Astrocyte of the cerebellum (primary cell): Measurements from ENCODE around the gene PPP1R13L.

Experiments used
- DNase-seq: peaks from one replicate; pipeline ENCODE4 v3.0.0-alpha.2; 2011; ENCODE audit warnings: low read depth
- H3K4me3 ChIP-seq: 2 replicates; pipeline ENCODE4 v1.5.1; 2011; ENCODE audit warnings: mild to moderate bottlenecking, low read depth, low read length, moderate library complexity
- in situ Hi-C: cut with HindIII; loops from 2 replicates; pipeline ENCODE4 v1.10.0; 2017; ENCODE audit warnings: low sequenced_read_pairs
- TF ChIP-seq, protein P1 (sequence below): IDR thresholded peaks from 2 replicates; pipeline ENCODE4 v1.5.1; 2012; ENCODE audit warnings: low read length, low read depth, moderate library complexity, mild to moderate bottlenecking; ENCODE audit errors: missing control alignments

Gene PPP1R13L, protein sequence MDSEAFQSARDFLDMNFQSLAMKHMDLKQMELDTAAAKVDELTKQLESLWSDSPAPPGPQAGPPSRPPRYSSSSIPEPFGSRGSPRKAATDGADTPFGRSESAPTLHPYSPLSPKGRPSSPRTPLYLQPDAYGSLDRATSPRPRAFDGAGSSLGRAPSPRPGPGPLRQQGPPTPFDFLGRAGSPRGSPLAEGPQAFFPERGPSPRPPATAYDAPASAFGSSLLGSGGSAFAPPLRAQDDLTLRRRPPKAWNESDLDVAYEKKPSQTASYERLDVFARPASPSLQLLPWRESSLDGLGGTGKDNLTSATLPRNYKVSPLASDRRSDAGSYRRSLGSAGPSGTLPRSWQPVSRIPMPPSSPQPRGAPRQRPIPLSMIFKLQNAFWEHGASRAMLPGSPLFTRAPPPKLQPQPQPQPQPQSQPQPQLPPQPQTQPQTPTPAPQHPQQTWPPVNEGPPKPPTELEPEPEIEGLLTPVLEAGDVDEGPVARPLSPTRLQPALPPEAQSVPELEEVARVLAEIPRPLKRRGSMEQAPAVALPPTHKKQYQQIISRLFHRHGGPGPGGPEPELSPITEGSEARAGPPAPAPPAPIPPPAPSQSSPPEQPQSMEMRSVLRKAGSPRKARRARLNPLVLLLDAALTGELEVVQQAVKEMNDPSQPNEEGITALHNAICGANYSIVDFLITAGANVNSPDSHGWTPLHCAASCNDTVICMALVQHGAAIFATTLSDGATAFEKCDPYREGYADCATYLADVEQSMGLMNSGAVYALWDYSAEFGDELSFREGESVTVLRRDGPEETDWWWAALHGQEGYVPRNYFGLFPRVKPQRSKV

DNA sequence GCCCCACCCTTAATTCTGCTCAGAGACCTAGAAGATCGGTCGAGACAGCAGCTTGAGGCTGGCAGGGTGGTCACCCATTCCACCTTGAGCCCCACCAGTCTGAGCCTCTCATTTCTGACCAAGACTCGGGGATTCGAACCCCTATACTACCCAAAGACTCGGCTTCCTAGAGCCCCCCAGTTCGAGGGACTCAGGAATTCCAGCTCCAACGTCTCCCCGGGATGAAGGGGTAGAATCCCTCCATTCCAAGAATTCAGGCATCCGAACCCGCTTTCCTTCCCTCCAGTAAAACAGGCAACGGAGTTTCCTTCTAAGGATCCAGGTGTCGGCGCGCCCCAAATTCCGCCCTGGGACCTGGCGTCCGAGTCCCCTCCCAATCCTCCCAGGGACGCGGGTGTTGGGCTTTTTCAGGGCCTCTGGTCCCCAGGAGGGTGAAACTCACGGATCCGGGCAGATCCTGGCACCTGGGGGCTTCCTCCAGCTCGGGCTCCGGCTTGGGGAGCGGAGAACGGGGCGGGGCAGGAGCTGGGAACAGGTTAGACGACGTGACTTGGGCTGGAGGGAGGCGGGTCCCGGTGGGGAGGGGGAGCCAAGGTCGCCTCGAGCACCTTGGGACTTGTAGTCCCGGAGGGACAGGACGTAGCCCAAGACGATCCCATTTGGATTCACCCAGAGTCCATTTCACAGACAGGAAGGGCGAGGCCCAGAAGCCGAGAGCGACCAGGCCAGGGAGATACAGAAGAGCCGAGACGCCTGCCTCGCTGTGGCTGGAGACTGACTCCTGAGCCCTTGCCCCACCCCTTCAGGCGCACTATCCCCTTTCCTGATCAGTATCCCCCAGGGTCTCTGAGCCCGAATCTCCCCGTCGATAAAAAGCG is at the start of gene PPP1R13L:
Gene PPP1R13L (minus strand): TSS at position 513 of the 878 bp plus-strand sequence. CDS start 6,751 bp downstream, outside the sequence.
- TF ChIP-seq, protein P1, sequence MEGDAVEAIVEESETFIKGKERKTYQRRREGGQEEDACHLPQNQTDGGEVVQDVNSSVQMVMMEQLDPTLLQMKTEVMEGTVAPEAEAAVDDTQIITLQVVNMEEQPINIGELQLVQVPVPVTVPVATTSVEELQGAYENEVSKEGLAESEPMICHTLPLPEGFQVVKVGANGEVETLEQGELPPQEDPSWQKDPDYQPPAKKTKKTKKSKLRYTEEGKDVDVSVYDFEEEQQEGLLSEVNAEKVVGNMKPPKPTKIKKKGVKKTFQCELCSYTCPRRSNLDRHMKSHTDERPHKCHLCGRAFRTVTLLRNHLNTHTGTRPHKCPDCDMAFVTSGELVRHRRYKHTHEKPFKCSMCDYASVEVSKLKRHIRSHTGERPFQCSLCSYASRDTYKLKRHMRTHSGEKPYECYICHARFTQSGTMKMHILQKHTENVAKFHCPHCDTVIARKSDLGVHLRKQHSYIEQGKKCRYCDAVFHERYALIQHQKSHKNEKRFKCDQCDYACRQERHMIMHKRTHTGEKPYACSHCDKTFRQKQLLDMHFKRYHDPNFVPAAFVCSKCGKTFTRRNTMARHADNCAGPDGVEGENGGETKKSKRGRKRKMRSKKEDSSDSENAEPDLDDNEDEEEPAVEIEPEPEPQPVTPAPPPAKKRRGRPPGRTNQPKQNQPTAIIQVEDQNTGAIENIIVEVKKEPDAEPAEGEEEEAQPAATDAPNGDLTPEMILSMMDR: no peak
- peak within 1 kb of the TSS; percentile 67 for H3K4me3 ChIP-seq
- DNase-seq: peak; percentile 42
- in situ Hi-C loops: no loop called here

DNA sequence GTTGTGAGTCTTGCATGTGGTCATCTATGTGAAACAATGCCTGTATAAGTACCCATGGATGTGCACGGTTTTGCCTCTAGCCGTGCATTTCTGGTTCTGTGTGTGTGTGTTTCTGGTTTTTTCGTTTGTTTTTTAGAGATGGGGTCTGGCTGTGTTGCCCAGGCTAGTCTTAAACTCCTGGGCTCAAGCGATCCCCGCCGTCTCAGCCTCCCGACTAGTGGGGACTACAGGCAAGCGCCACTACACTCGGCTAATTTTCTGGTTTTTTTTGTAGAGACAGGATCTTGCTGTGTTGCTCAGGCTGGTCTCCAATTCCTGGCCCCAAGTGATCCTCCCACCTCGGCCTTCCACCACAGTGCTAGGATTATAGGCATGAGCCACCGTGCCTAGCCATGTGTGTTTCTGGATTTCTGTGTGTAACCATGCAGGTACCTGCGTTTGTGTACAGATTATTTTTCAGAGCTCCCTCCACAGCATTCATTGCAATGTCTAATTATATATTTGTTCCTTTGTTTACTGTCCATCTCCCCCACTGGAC is 47.0 kb upstream of the PPP1R13L start:
- in situ Hi-C loops: no loop called here
- TF ChIP-seq, protein P1: no peak

DNA sequence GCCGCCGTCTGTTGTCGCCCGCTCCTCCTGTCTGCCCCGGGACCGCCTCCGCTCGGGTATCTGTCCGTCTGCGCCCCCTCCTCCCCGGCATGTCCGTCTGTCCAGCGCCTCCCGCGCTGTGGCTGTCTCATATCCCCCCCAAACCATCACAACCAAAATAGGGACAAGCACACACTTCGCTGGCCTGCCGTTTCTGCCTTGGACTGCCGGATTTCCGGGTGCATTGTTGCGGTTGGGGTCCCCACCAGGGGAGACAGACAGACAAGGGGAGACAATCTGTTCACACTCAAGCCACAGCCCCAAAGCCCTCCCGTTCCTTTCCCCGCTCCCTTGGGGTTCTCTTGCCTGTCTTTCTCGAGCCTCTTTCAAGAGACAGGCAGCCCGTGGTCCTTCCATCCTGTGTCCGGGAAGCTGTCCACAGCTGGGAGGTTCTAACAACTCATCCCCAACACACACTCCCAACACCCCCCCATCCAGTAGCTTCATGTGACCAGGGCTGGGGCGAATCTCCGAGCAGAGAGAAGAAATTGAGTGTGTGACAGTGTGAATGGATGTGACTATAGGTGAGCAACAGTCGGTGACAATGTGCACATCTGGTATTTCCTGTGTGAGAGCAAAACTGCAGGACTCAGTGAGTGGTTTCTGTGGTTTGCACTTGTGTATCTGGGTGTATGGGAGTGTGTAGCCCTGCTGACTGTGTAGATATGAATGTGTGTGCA is 46.4 kb upstream of the PPP1R13L start:
- no peak for DNase-seq
- TF ChIP-seq, protein P1: no peak
- in situ Hi-C loops: no loop called here
- H3K4me3 ChIP-seq: peak overlapping the region; percentile 55

More for the DNA sequence above, 47.0 kb upstream of the PPP1R13L start:
- H3K4me3 ChIP-seq: no peak overlapping the region
- no peak for DNase-seq

DNA sequence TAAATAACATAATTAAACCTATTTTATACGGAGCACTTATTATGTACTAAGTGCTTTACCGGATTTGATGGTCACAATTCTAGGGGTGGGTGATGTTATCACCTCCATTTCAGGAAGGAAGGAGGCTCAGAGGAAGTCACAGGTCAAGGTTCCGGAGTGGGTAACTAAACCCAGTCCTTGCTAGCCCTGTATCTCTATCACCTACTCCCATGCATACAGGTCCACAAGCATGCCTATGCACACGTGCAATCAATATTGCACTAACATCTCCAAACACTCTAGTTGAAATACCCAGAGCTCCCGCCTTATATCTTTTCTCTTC is 45.1 kb upstream of the PPP1R13L start:
- DNase-seq: no peak
- TF ChIP-seq, protein P1: no peak
- in situ Hi-C loops: no loop called here
- peak overlapping the region; percentile 55 for H3K4me3 ChIP-seq

DNA sequence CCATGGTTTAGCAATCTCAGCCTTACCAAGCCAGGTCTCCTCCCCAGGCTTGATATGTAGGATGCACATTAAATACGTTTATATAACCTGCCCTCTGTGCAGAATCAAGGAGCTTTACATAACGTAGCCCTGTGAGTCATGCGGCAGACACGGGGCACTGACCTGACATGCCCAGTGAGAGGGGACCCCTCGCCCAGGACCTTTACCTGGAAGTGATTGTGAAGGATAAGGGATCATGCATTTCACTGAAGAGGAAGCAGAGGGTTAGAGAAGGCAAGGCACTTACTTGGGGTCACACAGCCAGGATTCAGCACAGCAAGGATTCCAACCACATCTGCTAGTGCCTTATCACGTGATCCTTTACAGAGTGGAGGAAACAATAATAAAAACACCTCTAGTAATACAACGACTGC is 44.0 kb upstream of the PPP1R13L start:
- no peak for DNase-seq
- H3K4me3 ChIP-seq: no peak overlapping the region
- in situ Hi-C loops: no loop called here
- TF ChIP-seq, protein P1: no peak
